IPS DF 19.7 (cell line): Measurements from ENCODE around the gene RCAN3.

ENCODE experiments used
- DNase-seq: peaks from one replicate; pipeline ENCODE4 v3.0.0-alpha.2; 2013; ENCODE audit warnings: low read depth, low spot score

The RCAN3 gene

GRCh38 chr1:24578846-24579245, 76.2 kb downstream of the RCAN3 start:
- DNase-seq, result no peak

GRCh38 chr1:24580756-24581155, 78.1 kb downstream of the RCAN3 start:
- no peak for DNase-seq

- no peak for DNase-seq
These were observed 81.6 kb downstream of the RCAN3 start for GRCh38 chr1:24584171-24584647.

- DNase-seq, result no peak
These were observed 83.5 kb downstream of the RCAN3 start for GRCh38 chr1:24586119-24586518.

- DNase-seq, result peak; percentile 54
These were observed 84.6 kb downstream of the RCAN3 start for GRCh38 chr1:24586970-24587820.

GRCh38 chr1:24588573-24588972, 85.9 kb downstream of the RCAN3 start:
- no peak for DNase-seq

GRCh38 chr1:24589200-24589599, 86.6 kb downstream of the RCAN3 start:
- DNase-seq, result no peak
